IMR-90 (cell line): ENCODE data around the gene RXYLT1. TPM values are rescaled to one million over a fixed set of nuclear protein-coding genes. Genes with fewer than 3 reads are reported as not detected.
A peak's percentile ranks its signal among the peaks of the same experiment; 100 is the strongest.
"Not testable (repeated sequence)": the region's sequence is repeated elsewhere in the genome, so short reads cannot be mapped to it uniquely, and the experiment has no call there.

Experiments
- ATAC-seq: fragments of 200-7000 bp; cut with Tn5 transposase; 2 replicates; pipeline ENCODE4 v1.9.1; 2020; ENCODE audit warnings: low read depth, mild to moderate bottlenecking, moderate library complexity
- BruUV-seq: library from RNA; stranded (reverse); fragments of 400-500 nt; replicated peaks from 2 replicates; lab custom pipeline; 2021; lab: Mats Ljungman, UMichigan
- CTCF ChIA-PET: fragments of 300-600 bp; formaldehyde crosslinking; extraction: SDS; loops from one replicate; lab custom pipeline; 2021; ENCODE audit warnings: antibody characterized with exemption; lab: Yijun Ruan, JAX
- POLR2A ChIA-PET: fragments of 300-600 bp; sonication (Branson Sonifier 250); formaldehyde crosslinking; loops from one replicate; lab custom pipeline; 2022; ENCODE audit warnings: antibody characterized with exemption; ENCODE audit not compliant: unreplicated experiment; lab: Charles Lee
- DNase-seq: peaks from one replicate; pipeline ENCODE4 v3.0.0; 2013
- H2AFZ ChIP-seq: replicated peaks from 2 replicates; pipeline ENCODE3; 2013; ENCODE audit warnings: low read length, mild to moderate bottlenecking; ENCODE audit not compliant: poor library complexity
- H2AK5ac ChIP-seq: 2 replicates; pipeline ENCODE4 v1.6.1; 2013; ENCODE audit warnings: low read depth, low read length, inconsistent platforms
- H2AK9ac ChIP-seq: replicated peaks from 2 replicates; pipeline ENCODE3; 2013; ENCODE audit warnings: mild to moderate bottlenecking, low read depth, low read length, moderate library complexity; ENCODE audit not compliant: poor library complexity
- H2BK120ac ChIP-seq: 2 replicates; pipeline ENCODE4 v1.6.1; 2013; ENCODE audit warnings: low read depth, low read length, inconsistent platforms
- H2BK15ac ChIP-seq: 3 replicates; pipeline ENCODE4 v1.6.1; 2013; ENCODE audit warnings: low read depth, low read length, inconsistent platforms
- H2BK20ac ChIP-seq: 2 replicates; pipeline ENCODE4 v1.6.1; 2013; ENCODE audit warnings: low read depth, mild to moderate bottlenecking, inconsistent platforms, low read length, moderate library complexity
- H2BK5ac ChIP-seq: 2 replicates; pipeline ENCODE4 v1.6.1; 2013; ENCODE audit warnings: mild to moderate bottlenecking, low read depth, low read length, inconsistent platforms; ENCODE audit not compliant: poor library complexity, severe bottlenecking
- H3K14ac ChIP-seq: replicated peaks from 2 replicates; pipeline ENCODE4 v1.6.1; 2013; ENCODE audit warnings: low read depth, low read length, inconsistent platforms
- H3K18ac ChIP-seq: 2 replicates; pipeline ENCODE4 v1.6.1; 2013; ENCODE audit warnings: low read depth, low read length, control low read depth
- H3K23ac ChIP-seq: 2 replicates; pipeline ENCODE4 v1.6.1; 2013; ENCODE audit warnings: low read depth, low read length, inconsistent platforms
- H3K27ac ChIP-seq: 2 replicates; pipeline ENCODE4 v1.5.1; 2013; ENCODE audit warnings: mild to moderate bottlenecking, control low read depth, low read length; ENCODE audit not compliant: insufficient read depth
- H3K27me3 ChIP-seq: 2 replicates; pipeline ENCODE4 v1.6.1; 2013; ENCODE audit warnings: low read length; ENCODE audit not compliant: control insufficient read depth, insufficient read depth
- H3K36me3 ChIP-seq: 2 replicates; pipeline ENCODE4 v1.6.1; 2013; ENCODE audit warnings: low read length, mixed read lengths; ENCODE audit not compliant: control insufficient read depth, insufficient read depth
- H3K4ac ChIP-seq: 2 replicates; pipeline ENCODE4 v1.6.1; 2013; ENCODE audit warnings: low read depth, low read length, inconsistent platforms
- H3K4me1 ChIP-seq: 2 replicates; pipeline ENCODE4 v1.6.1; 2013; ENCODE audit warnings: low read length, mixed read lengths; ENCODE audit not compliant: control insufficient read depth, insufficient read depth
- H3K4me2 ChIP-seq: 2 replicates; pipeline ENCODE4 v1.6.1; 2013; ENCODE audit warnings: low read depth, mild to moderate bottlenecking, control low read depth, low read length, moderate library complexity
- H3K4me3 ChIP-seq: 2 replicates; pipeline ENCODE4 v1.5.1; 2013; ENCODE audit warnings: low read depth, mild to moderate bottlenecking, control low read depth, low read length, moderate library complexity; ENCODE audit not compliant: insufficient read depth
- H3K56ac ChIP-seq: 2 replicates; pipeline ENCODE4 v1.6.1; 2013; ENCODE audit warnings: low read length, inconsistent platforms; ENCODE audit not compliant: insufficient read depth; ENCODE audit errors: extremely low read depth
- H3K79me1 ChIP-seq, 2 experiments: 2 replicates each; pipeline ENCODE4 v1.6.1; 2013; ENCODE audit warnings: low read length in 2 of 2, inconsistent platforms in 1 of 2, low read depth in 1 of 2
- H3K9ac ChIP-seq: 2 replicates; pipeline ENCODE4 v1.6.1; 2013; ENCODE audit warnings: low read depth, low read length, control low read depth
- H3K9me1 ChIP-seq: 2 replicates; pipeline ENCODE4 v1.6.1; 2013; ENCODE audit warnings: low read length, inconsistent platforms; ENCODE audit not compliant: insufficient read depth
- H3K9me3 ChIP-seq: 2 replicates; pipeline ENCODE4 v1.6.1; 2013; ENCODE audit warnings: low read length; ENCODE audit not compliant: control insufficient read depth, insufficient read depth
- H4K20me1 ChIP-seq: 2 replicates; pipeline ENCODE4 v1.6.1; 2013; ENCODE audit warnings: low read length, inconsistent platforms; ENCODE audit not compliant: insufficient read depth
- H4K5ac ChIP-seq: 2 replicates; pipeline ENCODE4 v1.6.1; 2013; ENCODE audit warnings: mild to moderate bottlenecking, low read depth, low read length, control low read depth
- H4K8ac ChIP-seq, 2 experiments: 2 replicates each; pipeline ENCODE4 v1.6.1; 2013; ENCODE audit warnings: low read depth in 2 of 2, low read length in 2 of 2, control low read depth in 1 of 2, inconsistent platforms in 1 of 2
- H4K91ac ChIP-seq: 2 replicates; pipeline ENCODE4 v1.6.1; 2013; ENCODE audit warnings: low read depth, low read length, inconsistent platforms; ENCODE audit not compliant: insufficient read depth
- WGBS, 2 experiments: methylation state at CpG; one replicate each; pipeline versions ENCODE4 v1.1.5 to v1.1.7; 2013; ENCODE audit warnings: missing lambda C conversion rate in 2 of 2; ENCODE audit not compliant: insufficient read length in 1 of 2; ENCODE audit errors: extremely low coverage in 2 of 2; 5-methylcytosine and 5-hydroxymethylcytosine counted together
- dilution Hi-C: fragments of 300-500 bp; cut with HindIII; formaldehyde crosslinking; loops from one replicate; pipeline ENCODE4 v1.14.3; 2018; ENCODE audit warnings: low sequenced_read_pairs; ENCODE audit not compliant: unreplicated experiment
- in situ Hi-C: fragments of 300-500 bp; cut with MboI; formaldehyde crosslinking; loops from 3 replicates; pipeline ENCODE4 v1.14.3; 2019; ENCODE audit warnings: low sequenced_read_pairs, inconsistent platforms, mixed read lengths
- intact Hi-C: fragments of 100-400 bp; cut with micrococcal nuclease; formaldehyde crosslinking; loops from 2 replicates; pipeline ENCODE4 v1.10.0; 2022
- polyA plus RNA-seq, 3 experiments: library from polyadenylated mRNA; depleted of rRNA; stranded (reverse); fragments of >200 nt; gene quantifications; 2 replicates each; pipeline ENCODE4 v1.2.3, GENCODE V29; 2012; ENCODE audit warnings: low replicate concordance in 1 of 3
- total RNA-seq: library from RNA; depleted of rRNA; stranded (reverse); fragments of >200 nt; gene quantifications from 2 replicates; pipeline ENCODE4 v1.2.3, GENCODE V29; 2012

The RXYLT1 gene
- total and polyA plus RNA-seq, 2 of the 4 experiments (the other 2 are of a cell fraction) = 9.0 to 9.5 TPM

GRCh38 chr12:63842750-63843149 is 63.0 kb downstream of the RXYLT1 start:
- H3K23ac ChIP-seq, H3K4me1 ChIP-seq, H3K56ac ChIP-seq, H2BK20ac ChIP-seq, H4K91ac ChIP-seq, H2BK120ac ChIP-seq, H4K5ac ChIP-seq, H2AK9ac ChIP-seq, H3K9ac ChIP-seq, H3K27me3 ChIP-seq, POLR2A ChIA-PET, H3K36me3 ChIP-seq, BruUV-seq, H3K4me2 ChIP-seq, H3K9me3 ChIP-seq, H4K20me1 ChIP-seq, H3K4me3 ChIP-seq, H3K14ac ChIP-seq, H2AFZ ChIP-seq, H2AK5ac ChIP-seq, H3K18ac ChIP-seq, H2BK15ac ChIP-seq, H2BK5ac ChIP-seq, H3K27ac ChIP-seq, DNase-seq, H3K4ac ChIP-seq, ATAC-seq: not testable (repeated sequence)
- dilution Hi-C loops = loop anchor here (25.0 kb wide), 1 partner anchor 420 kb away; no protein-coding TSS in a partner anchor
- in situ Hi-C loops = loop anchor here (5.0 to 10.0 kb wide), 2 partner anchors 152 to 415 kb away; no protein-coding TSS in a partner anchor
- CTCF ChIA-PET = interaction anchor here (1.1 to 1.5 kb wide), 3 partner anchors 33 to 414 kb away, joined by 3 to 8 read pairs (median 5); no protein-coding TSS in a partner anchor
- 80% methylated on average over 3 of the region's 17 CpGs; no CpG with 5 or more reads in 1 of the 2 experiments for WGBS, 2 experiments
- intact Hi-C loops = loop anchor here (1.0 to 5.0 kb wide), 2 partner anchors 245 to 339 kb away; no protein-coding TSS in a partner anchor
- H3K79me1 ChIP-seq = peaks cover 0 to 14% of the 10 kb centered on the region in 2 experiments; a peak in 2 of 4 replicates
- peaks cover 11% of the 10 kb centered on the region for H3K9me1 ChIP-seq
- 0 out of 4 replicates have a peak overlapping the region, but pooled peaks of 1 of the 2 experiments have one; percentile 25 for H4K8ac ChIP-seq
